Measurements from ENCODE around the gene LRRN4.
"Not testable (repeated sequence)": the region's sequence is repeated elsewhere in the genome, so short reads cannot be mapped to it uniquely, and the experiment has no call there.

The LRRN4 gene

DNA sequence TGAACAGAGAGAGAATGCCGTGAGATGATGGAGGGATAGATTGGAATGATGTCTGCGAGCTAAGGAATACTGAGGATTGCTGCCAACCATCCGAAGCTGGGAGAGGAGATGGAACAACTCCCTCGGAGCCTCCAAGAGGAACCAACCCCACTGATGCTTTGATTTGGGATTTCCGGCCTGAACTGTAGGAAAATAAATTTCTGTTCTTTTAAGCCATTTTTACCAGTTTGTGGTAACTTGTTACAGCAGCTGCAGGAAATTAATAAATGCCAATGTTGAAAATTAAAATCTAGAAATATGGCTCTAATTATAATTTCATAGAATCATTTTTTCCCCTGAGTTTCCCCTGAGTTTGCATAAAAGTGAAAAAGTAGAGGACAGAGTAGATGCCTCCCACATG, 14.1 kb downstream of the LRRN4 start:
- in situ Hi-C loops (cut with MboI; ENCODE audit: low pct_unique_long_range_greater_than_20kb, low sequenced_read_pairs), result no loop called here
- DNase-seq, result no peak

DNA sequence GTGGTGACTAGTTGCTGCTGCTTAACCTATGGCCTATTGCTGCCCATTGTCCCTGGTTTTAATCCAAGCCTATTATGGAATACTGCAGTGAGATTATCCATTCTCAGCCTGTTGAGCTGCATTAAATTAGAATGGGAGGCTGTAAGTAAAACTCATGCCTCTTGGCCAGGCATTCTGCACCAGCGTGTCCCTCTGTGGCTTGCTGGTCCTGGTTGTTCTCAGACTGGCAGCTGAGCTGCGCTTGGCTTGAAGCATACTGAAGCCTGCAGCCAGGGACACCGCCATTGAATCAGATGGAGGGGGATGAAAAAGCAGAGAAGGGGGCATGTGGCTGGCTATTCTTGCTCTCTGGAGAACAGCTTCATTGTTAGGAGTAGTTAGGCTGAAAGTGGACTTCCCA, 15.6 kb downstream of the LRRN4 start:
- DNase-seq, result no peak
- in situ Hi-C loops (cut with MboI; ENCODE audit: low pct_unique_long_range_greater_than_20kb, low sequenced_read_pairs), result no loop called here

- in situ Hi-C loops (cut with MboI; ENCODE audit: low pct_unique_long_range_greater_than_20kb, low sequenced_read_pairs), result no loop called here
- no peak for DNase-seq
These were observed 16.8 kb downstream of the LRRN4 start for GRCh38 chr20:6037082-6037481.

GRCh38 chr20:6036213-6036612, 17.6 kb downstream of the LRRN4 start:
- in situ Hi-C loops (cut with MboI; ENCODE audit: low pct_unique_long_range_greater_than_20kb, low sequenced_read_pairs), result no loop called here
- no peak for DNase-seq

GRCh38 chr20:6034134-6034969, 19.5 kb downstream of the LRRN4 start:
- in situ Hi-C loops (cut with MboI; ENCODE audit: low pct_unique_long_range_greater_than_20kb, low sequenced_read_pairs), result no loop called here
- peak; percentile 56 for DNase-seq

DNA sequence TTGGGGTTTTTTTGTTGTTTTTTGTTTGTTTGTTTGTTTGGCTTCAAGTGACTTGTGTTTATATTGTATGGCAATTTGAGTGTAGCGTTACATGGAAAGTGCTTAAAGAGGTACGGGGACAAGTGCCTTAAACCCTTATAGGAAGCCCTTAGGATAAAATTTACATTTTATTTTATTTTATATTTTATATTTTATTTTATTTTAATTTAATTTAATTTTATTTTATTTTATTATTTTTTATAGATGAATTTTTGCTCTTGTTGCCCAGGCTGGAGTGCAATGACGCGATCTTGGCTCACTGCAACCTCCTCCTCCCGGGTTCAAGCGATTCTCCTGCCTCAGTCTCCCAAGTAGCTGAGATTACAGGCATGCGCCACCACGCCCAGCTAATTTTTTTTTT, 21.0 kb downstream of the LRRN4 start:
- DNase-seq; in situ Hi-C loops (cut with MboI; ENCODE audit: low pct_unique_long_range_greater_than_20kb, low sequenced_read_pairs): not testable (repeated sequence)

- in situ Hi-C loops (cut with MboI; ENCODE audit: low pct_unique_long_range_greater_than_20kb, low sequenced_read_pairs), result no loop called here
These were observed 23.3 kb downstream of the LRRN4 start for GRCh38 chr20:6030453-6031080.

DNA sequence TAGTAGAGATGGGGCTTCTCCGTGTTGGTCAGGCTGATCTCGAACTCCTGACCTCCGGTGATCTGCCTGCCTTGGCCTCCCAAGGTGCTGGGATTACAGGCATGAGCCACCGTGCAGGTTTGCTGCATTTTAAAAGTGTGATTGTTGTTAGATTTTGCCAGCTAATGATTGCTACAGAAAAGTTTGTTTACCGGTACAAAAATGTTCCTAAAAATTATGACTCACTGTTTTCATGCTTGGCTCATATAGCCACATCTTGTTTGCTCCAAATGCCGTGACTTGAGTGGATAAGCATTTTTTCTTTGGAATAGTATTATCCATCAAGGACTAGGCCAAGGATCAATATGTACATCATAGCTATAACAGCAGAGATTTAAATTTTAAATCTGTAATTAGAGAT, 24.3 kb downstream of the LRRN4 start:
- in situ Hi-C loops (cut with MboI; ENCODE audit: low pct_unique_long_range_greater_than_20kb, low sequenced_read_pairs), result no loop called here

More at GRCh38 chr20:6030453-6031080, 23.3 kb downstream of the LRRN4 start:
- DNase-seq, result no peak

DNA sequence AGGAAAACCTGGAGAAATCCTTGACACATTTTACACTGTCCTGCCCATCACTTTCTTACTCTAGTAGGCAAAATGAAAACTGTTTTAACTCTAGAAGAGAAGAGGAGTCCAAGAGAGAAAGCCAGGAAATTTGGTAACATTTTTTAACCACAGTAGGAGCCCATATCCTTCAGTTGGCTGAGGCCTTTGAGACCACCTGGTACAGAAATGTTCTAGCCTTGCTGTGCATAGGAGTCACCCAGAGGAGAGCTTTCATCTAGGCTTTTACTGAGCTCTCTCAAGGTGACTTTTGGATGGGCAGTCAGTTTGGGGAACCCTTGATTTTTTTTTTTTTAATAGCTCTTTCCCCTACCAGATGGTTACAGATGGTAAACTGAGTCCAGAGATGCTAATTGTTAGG, 25.0 kb downstream of the LRRN4 start:
- in situ Hi-C loops (cut with MboI; ENCODE audit: low pct_unique_long_range_greater_than_20kb, low sequenced_read_pairs), result no loop called here
- DNase-seq, result no peak

More for the DNA sequence above, 24.3 kb downstream of the LRRN4 start:
- no peak for DNase-seq

DNA sequence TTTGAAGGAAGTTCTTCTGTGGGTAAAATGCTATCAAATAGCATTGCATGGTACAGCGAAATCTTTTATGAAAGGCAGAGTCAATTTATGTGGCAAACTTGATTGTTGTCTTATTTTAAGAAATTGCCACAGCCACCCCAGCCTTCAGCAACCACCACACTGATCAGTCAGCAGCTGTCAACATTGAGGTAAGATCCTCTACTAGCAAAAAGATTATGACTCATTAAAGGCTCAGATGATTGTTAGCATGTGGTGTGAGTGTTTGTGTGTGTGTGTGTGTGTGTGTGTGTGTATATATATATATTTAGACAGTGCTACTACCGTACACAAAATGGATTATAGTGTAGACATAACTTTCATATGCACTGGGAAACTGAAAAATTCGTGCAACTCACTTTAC, 27.8 kb downstream of the LRRN4 start:
- no peak for DNase-seq
- in situ Hi-C loops (cut with MboI; ENCODE audit: low pct_unique_long_range_greater_than_20kb, low sequenced_read_pairs), result no loop called here

- in situ Hi-C loops (cut with MboI; ENCODE audit: low pct_unique_long_range_greater_than_20kb, low sequenced_read_pairs), result no loop called here
- no peak for DNase-seq
These were observed 29.1 kb downstream of the LRRN4 start for GRCh38 chr20:6024768-6025167.

GRCh38 chr20:6017880-6018279, 36.0 kb downstream of the LRRN4 start:
- no peak for DNase-seq
- in situ Hi-C loops (cut with MboI; ENCODE audit: low pct_unique_long_range_greater_than_20kb, low sequenced_read_pairs), result no loop called here

DNA sequence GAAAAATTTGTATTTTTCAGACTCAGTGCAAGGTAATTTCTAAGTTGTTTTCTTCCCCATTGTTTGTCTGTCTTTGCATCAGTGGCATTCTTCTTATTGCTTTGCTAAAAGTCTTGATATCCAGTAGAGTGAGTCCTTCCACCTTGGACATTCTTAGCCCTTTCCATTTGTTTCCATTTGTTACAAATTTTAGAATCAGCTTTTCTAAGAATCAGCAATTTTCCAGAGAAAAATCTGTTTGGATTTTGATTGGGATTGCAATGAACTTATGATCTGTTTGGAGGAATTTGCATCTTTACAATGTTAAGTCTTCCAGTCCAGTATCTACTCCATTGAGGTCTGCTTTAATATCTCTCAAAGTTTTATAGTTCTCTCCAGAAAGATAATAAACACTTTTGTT, 36.4 kb downstream of the LRRN4 start:
- DNase-seq, result no peak
- in situ Hi-C loops (cut with MboI; ENCODE audit: low pct_unique_long_range_greater_than_20kb, low sequenced_read_pairs), result no loop called here

DNA sequence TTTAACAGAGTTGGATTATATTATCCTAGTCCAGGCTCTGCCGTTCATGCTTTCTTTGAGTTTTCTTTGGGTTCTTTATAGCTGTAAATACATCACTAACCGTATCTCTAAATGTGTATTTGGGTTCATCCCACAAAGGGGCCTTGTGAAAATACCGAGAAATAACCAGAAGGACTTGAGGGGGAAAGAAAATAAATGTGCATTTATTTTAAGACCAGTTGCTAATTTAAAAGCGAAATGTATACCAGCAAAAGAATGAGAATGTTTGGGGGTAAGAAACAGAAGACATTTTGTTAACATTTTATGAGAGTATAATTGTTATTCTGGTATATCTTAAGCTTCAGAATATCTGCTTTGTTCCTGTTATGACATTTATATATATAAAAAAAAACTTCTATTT, 38.9 kb downstream of the LRRN4 start:
- in situ Hi-C loops (cut with MboI; ENCODE audit: low pct_unique_long_range_greater_than_20kb, low sequenced_read_pairs), result no loop called here

GRCh38 chr20:6014017-6014416, 39.8 kb downstream of the LRRN4 start:
- DNase-seq, result no peak
- in situ Hi-C loops (cut with MboI; ENCODE audit: low pct_unique_long_range_greater_than_20kb, low sequenced_read_pairs), result no loop called here

More for the DNA sequence above, 38.9 kb downstream of the LRRN4 start:
- no peak for DNase-seq

- no peak for DNase-seq
- in situ Hi-C loops (cut with MboI; ENCODE audit: low pct_unique_long_range_greater_than_20kb, low sequenced_read_pairs), result no loop called here
These were observed 41.7 kb downstream of the LRRN4 start for GRCh38 chr20:6012179-6012578.

DNA sequence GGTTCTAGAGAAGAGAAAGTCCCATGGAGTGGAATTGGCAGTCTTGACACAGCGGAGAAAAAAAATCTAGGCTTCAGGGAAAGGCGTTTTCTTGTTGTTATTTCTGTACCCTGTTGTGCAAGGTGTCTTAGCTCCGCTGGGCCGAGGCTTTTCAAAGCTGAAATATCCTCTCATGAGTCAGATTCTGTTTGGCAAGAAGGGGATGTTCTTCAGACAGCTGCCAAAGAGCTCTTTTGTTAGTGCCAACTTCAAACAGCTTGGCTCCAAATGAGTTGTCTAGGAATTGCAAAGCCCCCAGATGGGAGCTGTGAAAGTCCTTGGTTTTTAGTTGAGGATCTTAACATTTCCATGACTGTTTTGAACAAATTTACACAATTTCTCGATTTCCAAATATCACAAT, 45.6 kb downstream of the LRRN4 start:
- in situ Hi-C loops (cut with MboI; ENCODE audit: low pct_unique_long_range_greater_than_20kb, low sequenced_read_pairs), result no loop called here
- DNase-seq, result peak; percentile 19

GRCh38 chr20:6007529-6008103, 46.2 kb downstream of the LRRN4 start:
- no peak for DNase-seq
- in situ Hi-C loops (cut with MboI; ENCODE audit: low pct_unique_long_range_greater_than_20kb, low sequenced_read_pairs), result no loop called here

- in situ Hi-C loops (cut with MboI; ENCODE audit: low pct_unique_long_range_greater_than_20kb, low sequenced_read_pairs), result no loop called here
- DNase-seq, result peak; percentile 21
These were observed 46.7 kb downstream of the LRRN4 start for GRCh38 chr20:6007094-6007528.

DNA sequence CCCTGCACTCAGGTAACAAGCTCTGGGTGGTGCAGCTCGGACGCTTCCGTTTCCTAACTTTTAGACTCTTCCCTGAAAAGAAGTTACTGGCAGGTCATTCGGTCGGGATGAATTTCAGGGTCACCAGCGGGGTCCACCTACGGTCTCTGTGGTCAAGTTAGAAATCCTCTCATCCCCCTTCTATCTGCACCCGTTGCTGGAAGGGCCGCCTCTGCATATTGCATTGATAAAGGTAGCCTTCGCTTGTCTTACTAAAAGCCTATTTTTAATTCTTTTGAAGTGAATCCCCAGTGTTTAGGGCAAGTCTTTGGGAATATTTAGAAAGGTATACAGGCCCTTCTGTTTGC, 47.3 kb downstream of the LRRN4 start:
- in situ Hi-C loops (cut with MboI; ENCODE audit: low pct_unique_long_range_greater_than_20kb, low sequenced_read_pairs), result no loop called here
- peak; percentile 18 for DNase-seq

All from KBM-7 (cell line).